Measurements from ENCODE around the gene MUC13. TPM values are rescaled to one million over a fixed set of nuclear protein-coding genes. Genes with fewer than 3 reads are reported as not detected.
"Not testable (repeated sequence)": the region's sequence is repeated elsewhere in the genome, so short reads cannot be mapped to it uniquely, and the experiment has no call there.

MUC13 gene
- total RNA-seq, 1 donor from 2014 or later, result not detected

DNA sequence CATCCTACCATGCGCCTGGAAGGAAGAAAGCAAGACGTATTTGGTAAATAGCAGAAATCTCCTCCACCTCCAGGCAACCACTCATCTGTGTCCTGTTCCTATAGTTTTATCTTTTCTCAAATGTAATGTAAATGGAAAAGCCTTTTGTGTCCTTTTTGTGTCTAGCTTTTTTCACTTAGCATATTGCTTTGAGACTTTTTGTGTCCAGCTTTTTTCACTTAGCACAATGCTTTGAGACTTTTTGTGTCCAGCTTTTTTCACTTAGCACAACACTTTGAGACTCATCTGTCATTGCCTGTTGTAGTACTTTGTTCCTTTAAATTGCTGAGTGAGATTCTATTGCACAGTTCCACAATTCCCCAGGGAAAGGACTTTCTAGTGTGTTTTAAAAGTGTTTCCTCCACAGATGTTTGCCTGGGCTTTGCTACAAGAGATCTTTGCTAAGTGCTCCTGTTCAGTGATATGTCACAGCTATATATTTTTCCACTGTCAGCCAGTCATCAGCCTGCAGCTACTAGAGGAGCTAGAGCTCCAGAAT, 27.9 kb upstream of the MUC13 start:
- TF ChIP-seq, protein P1, sequence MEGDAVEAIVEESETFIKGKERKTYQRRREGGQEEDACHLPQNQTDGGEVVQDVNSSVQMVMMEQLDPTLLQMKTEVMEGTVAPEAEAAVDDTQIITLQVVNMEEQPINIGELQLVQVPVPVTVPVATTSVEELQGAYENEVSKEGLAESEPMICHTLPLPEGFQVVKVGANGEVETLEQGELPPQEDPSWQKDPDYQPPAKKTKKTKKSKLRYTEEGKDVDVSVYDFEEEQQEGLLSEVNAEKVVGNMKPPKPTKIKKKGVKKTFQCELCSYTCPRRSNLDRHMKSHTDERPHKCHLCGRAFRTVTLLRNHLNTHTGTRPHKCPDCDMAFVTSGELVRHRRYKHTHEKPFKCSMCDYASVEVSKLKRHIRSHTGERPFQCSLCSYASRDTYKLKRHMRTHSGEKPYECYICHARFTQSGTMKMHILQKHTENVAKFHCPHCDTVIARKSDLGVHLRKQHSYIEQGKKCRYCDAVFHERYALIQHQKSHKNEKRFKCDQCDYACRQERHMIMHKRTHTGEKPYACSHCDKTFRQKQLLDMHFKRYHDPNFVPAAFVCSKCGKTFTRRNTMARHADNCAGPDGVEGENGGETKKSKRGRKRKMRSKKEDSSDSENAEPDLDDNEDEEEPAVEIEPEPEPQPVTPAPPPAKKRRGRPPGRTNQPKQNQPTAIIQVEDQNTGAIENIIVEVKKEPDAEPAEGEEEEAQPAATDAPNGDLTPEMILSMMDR (IDR thresholded peaks at IDR 0.05; ENCODE audit: unreplicated experiment), result no peak
- H3K4me3 Mint-ChIP-seq (ENCODE audit: low read depth), result no peak overlapping the region
- DNase-seq (ENCODE audit: low spot score, unreplicated experiment), result no peak
- no peaks in the 10 kb centered on the region for H3K36me3 Mint-ChIP-seq (ENCODE audit: insufficient read depth)
- no peak overlapping the region for H3K27ac Mint-ChIP-seq
- no peaks in the 10 kb centered on the region for H3K27me3 Mint-ChIP-seq
- no peaks in the 10 kb centered on the region for H3K4me1 Mint-ChIP-seq (ENCODE audit: low read depth)
- no peaks in the 10 kb centered on the region for H3K9me3 Mint-ChIP-seq (ENCODE audit: low read depth)

DNA sequence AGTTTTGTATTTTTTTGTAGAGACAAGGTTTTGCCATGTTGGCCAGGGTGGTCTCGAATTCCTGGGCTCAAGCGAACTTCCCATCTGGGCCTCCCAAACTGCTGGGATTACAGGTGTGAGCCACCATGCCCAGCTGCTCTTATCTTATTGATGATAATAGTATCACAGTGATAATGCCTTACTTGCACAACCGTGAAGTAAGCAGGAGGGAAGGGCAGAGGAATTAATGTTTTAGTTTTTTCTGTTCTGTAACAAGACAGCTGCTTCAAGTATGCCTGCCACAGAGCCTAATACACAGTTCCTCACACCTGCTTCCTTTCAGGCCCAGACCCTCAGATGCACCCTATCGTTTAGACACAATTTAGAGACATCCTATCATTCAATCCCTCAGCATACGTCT, 26.1 kb upstream of the MUC13 start:
- DNase-seq (ENCODE audit: low spot score, unreplicated experiment), result no peak
- no peaks in the 10 kb centered on the region for H3K4me1 Mint-ChIP-seq (ENCODE audit: low read depth)
- peaks cover 4% of the 10 kb centered on the region for H3K9me3 Mint-ChIP-seq (ENCODE audit: low read depth)
- no peak overlapping the region for H3K4me3 Mint-ChIP-seq (ENCODE audit: low read depth)
- H3K27ac Mint-ChIP-seq, result no peak overlapping the region
- H3K27me3 Mint-ChIP-seq, result no peaks in the 10 kb centered on the region
- TF ChIP-seq, protein P1 (IDR thresholded peaks at IDR 0.05; ENCODE audit: unreplicated experiment), result no peak
- H3K36me3 Mint-ChIP-seq (ENCODE audit: insufficient read depth), result no peaks in the 10 kb centered on the region

DNA sequence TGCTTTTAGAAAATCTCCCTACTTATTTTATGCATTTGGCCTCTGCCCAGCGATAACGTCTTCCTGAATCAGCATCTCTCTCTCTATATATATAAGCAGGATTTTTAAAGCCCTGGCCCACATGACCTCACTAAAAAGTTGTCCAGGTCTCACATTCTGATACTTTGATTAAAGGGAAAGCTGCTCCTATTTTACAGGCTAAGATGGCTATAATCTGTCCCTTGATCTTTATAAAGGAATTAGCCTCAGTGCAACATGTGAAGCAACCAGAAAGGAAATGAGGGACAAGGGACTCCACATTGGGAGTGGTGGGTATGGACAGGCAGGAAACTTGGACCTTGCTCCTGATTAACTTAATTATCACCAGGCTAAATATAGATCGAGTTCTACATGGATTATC, 25.6 kb upstream of the MUC13 start:
- TF ChIP-seq, protein P1 (IDR thresholded peaks at IDR 0.05; ENCODE audit: unreplicated experiment), result no peak
- no peaks in the 10 kb centered on the region for H3K4me1 Mint-ChIP-seq (ENCODE audit: low read depth)
- no peaks in the 10 kb centered on the region for H3K27me3 Mint-ChIP-seq
- H3K27ac Mint-ChIP-seq, result no peak overlapping the region
- H3K36me3 Mint-ChIP-seq (ENCODE audit: insufficient read depth), result no peaks in the 10 kb centered on the region
- peaks cover 8% of the 10 kb centered on the region for H3K9me3 Mint-ChIP-seq (ENCODE audit: low read depth)
- no peak for DNase-seq (ENCODE audit: low spot score, unreplicated experiment)
- H3K4me3 Mint-ChIP-seq (ENCODE audit: low read depth), result no peak overlapping the region

DNA sequence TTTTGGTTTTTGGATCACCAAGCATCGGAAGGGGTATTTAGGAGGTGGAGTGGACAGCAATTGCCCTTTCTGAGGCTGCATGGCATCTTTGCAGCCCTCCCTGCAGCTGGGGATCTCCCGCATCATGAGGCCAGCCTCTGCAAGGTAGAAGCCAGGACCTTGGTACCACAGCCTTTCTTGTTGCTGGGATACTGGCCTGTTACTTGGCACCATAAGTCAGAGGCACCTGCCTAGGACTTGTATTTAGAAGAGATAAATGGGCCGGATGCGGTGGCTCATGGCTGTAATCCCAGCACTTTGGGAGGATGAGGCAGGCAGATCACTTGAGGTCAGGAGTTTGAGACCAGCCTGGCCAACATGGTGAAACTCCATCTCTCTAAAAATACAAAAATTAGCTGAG, 23.4 kb upstream of the MUC13 start:
- H3K27me3 Mint-ChIP-seq; DNase-seq (ENCODE audit: low spot score, unreplicated experiment); H3K27ac Mint-ChIP-seq; H3K4me3 Mint-ChIP-seq (ENCODE audit: low read depth); H3K9me3 Mint-ChIP-seq (ENCODE audit: low read depth); H3K4me1 Mint-ChIP-seq (ENCODE audit: low read depth); H3K36me3 Mint-ChIP-seq (ENCODE audit: insufficient read depth): not testable (repeated sequence)

DNA sequence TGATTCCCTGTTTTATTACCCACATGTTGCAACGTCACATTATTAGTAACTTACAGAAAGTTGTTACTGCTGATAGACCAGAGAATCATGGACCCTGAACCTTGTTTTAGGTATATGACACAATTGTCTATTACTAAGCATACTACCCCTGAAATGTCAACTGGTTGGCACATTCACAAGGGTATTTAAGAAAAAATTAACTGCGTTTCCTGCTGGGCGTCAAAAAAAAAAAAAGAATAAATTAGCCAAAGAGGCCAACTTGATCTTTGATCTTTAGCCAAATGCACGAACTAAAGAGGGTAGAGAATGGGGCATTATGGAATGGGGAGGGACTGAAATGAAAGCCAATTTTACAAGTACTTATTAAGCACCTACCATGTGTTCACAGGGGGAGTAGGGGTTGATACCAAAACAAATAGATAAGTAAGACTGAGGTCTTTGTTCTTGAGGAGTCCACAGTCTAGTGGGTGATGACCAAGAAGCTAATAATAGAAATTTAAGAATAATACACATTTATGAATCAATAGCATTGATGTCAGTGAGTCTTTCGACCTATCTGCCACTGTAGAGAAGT, 17.8 kb upstream of the MUC13 start:
- Mint-ChIP-seq H3K4me1 (ENCODE audit: low read depth) (no peaks in the 10 kb centered on the region), H3K27ac (no peak overlapping the region), H3K4me3 (ENCODE audit: low read depth) (no peak overlapping the region), H3K36me3 (ENCODE audit: insufficient read depth) (no peaks in the 10 kb centered on the region), H3K9me3 (ENCODE audit: low read depth) (peaks cover 9% of the 10 kb centered on the region), H3K27me3 (no peaks in the 10 kb centered on the region)
- no peak for DNase-seq (ENCODE audit: low spot score, unreplicated experiment)
- TF ChIP-seq, protein P1 (IDR thresholded peaks at IDR 0.05; ENCODE audit: unreplicated experiment), result no peak
